GM18507 (cell line): ENCODE data around the gene PSMA3.
A peak's percentile ranks its signal among the peaks of the same experiment; 100 is the strongest.

ENCODE experiments used
- DNase-seq: peaks from one replicate; pipeline ENCODE4 v3.0.0; 2011; ENCODE audit warnings: low read depth; ENCODE audit not compliant: insufficient read length; ENCODE audit errors: extremely low spot score
- FAIRE-seq: peaks from 2 replicates; lab custom pipeline; 2011; peaks lifted over from hg19 to GRCh38; lab: Jason Lieb, UNC

Gene PSMA3

GRCh38 chr14:58265401-58265800 is 20.8 kb downstream of the PSMA3 start:
- no peak for FAIRE-seq

GRCh38 chr14:58270628-58271027 is 26.0 kb downstream of the PSMA3 start:
- no peak for DNase-seq
- FAIRE-seq: no peak

More at GRCh38 chr14:58265401-58265800, 20.8 kb downstream of the PSMA3 start:
- DNase-seq: no peak

- peak; percentile 38 for FAIRE-seq
- no peak for DNase-seq
Observed at GRCh38 chr14:58272588-58273372, 28.1 kb downstream of the PSMA3 start.

GRCh38 chr14:58274881-58275280 is 30.2 kb downstream of the PSMA3 start:
- FAIRE-seq (no peak), DNase-seq (no peak)

- DNase-seq (no peak), FAIRE-seq (no peak)
Observed at GRCh38 chr14:58275527-58276190, 31.0 kb downstream of the PSMA3 start.

GRCh38 chr14:58276208-58276607 is 31.6 kb downstream of the PSMA3 start:
- DNase-seq (no peak), FAIRE-seq (no peak)

- no peak for FAIRE-seq
Observed at GRCh38 chr14:58278177-58278576, 33.5 kb downstream of the PSMA3 start.

GRCh38 chr14:58280954-58281787 is 36.5 kb downstream of the PSMA3 start:
- FAIRE-seq (peak; percentile 68), DNase-seq (no peak)

More at GRCh38 chr14:58278177-58278576, 33.5 kb downstream of the PSMA3 start:
- DNase-seq: no peak

- no peak for DNase-seq
- FAIRE-seq: no peak
Observed at GRCh38 chr14:58281969-58282368, 37.3 kb downstream of the PSMA3 start.

- DNase-seq: no peak
- no peak for FAIRE-seq
Observed at GRCh38 chr14:58282925-58283593, 38.4 kb downstream of the PSMA3 start.

- FAIRE-seq: no peak
- no peak for DNase-seq
Observed at GRCh38 chr14:58283730-58284129, 39.1 kb downstream of the PSMA3 start.

- FAIRE-seq: no peak
Observed at GRCh38 chr14:58285132-58285531, 40.5 kb downstream of the PSMA3 start.

GRCh38 chr14:58287607-58288042 is 43.0 kb downstream of the PSMA3 start:
- no peak for FAIRE-seq
- DNase-seq: no peak

More at GRCh38 chr14:58285132-58285531, 40.5 kb downstream of the PSMA3 start:
- no peak for DNase-seq

GRCh38 chr14:58288106-58288792 is 43.6 kb downstream of the PSMA3 start:
- FAIRE-seq: no peak
- DNase-seq: no peak

- FAIRE-seq (no peak), DNase-seq (no peak)
Observed at GRCh38 chr14:58291646-58292045, 47.0 kb downstream of the PSMA3 start.

- no peak for DNase-seq
- FAIRE-seq: no peak
Observed at GRCh38 chr14:58292187-58292586, 47.5 kb downstream of the PSMA3 start.

- no peak for DNase-seq
- no peak for FAIRE-seq
Observed at GRCh38 chr14:58294201-58294600, 49.6 kb downstream of the PSMA3 start.

- FAIRE-seq (peak; percentile 44), DNase-seq (no peak)
Observed at GRCh38 chr14:58296726-58297125, 52.1 kb downstream of the PSMA3 start.

GRCh38 chr14:58297412-58297761 is 52.7 kb downstream of the PSMA3 start:
- FAIRE-seq: no peak
- no peak for DNase-seq
